Hepatocyte (in vitro differentiated cells): Measurements from ENCODE around the gene SRD5A3. TPM values are rescaled to one million over a fixed set of nuclear protein-coding genes. Genes with fewer than 3 reads are reported as not detected.
"Not testable (repeated sequence)": the region's sequence is repeated elsewhere in the genome, so short reads cannot be mapped to it uniquely, and the experiment has no call there.

Source experiments
- DNase-seq: peaks from one replicate; pipeline ENCODE4 v3.0.0-alpha.2; 2016; ENCODE audit warnings: low spot score
- H2AFZ ChIP-seq: fragments of 200-600 bp; sonication (generic); 2 replicates; pipeline ENCODE4 v1.6.0; 2016; ENCODE audit warnings: antibody characterized with exemption, mild to moderate bottlenecking
- H3K27ac ChIP-seq: fragments of 200-600 bp; sonication (generic); 2 replicates; pipeline ENCODE4 v1.5.1; 2016; ENCODE audit warnings: mild to moderate bottlenecking
- H3K27me3 ChIP-seq: fragments of 200-600 bp; sonication (generic); 2 replicates; pipeline ENCODE4 v1.6.1; 2016
- H3K36me3 ChIP-seq: fragments of 200-600 bp; sonication (generic); replicated peaks from 2 replicates; pipeline ENCODE4 v1.5.1; 2016; ENCODE audit warnings: low read depth; ENCODE audit not compliant: insufficient read depth
- H3K4me1 ChIP-seq: fragments of 200-600 bp; sonication (generic); 2 replicates; pipeline ENCODE4 v1.5.1; 2016; ENCODE audit warnings: mild to moderate bottlenecking, moderate library complexity; ENCODE audit not compliant: insufficient read depth
- H3K4me2 ChIP-seq: fragments of 200-600 bp; sonication (generic); 2 replicates; pipeline ENCODE4 v1.6.0; 2016
- H3K4me3 ChIP-seq: fragments of 200-600 bp; sonication (generic); 2 replicates; pipeline ENCODE4 v1.5.1; 2016; ENCODE audit warnings: mild to moderate bottlenecking
- H3K79me2 ChIP-seq: fragments of 200-600 bp; sonication (generic); 2 replicates; pipeline ENCODE4 v1.6.0; 2017; ENCODE audit warnings: mild to moderate bottlenecking
- H3K9me2 ChIP-seq: fragments of 200-600 bp; sonication (generic); replicated peaks from 2 replicates; pipeline ENCODE4 v1.6.0; 2017; ENCODE audit warnings: mild to moderate bottlenecking; ENCODE audit not compliant: insufficient read depth
- H3K9me3 ChIP-seq: fragments of 200-600 bp; sonication (generic); 2 replicates; pipeline ENCODE4 v1.5.1; 2016; ENCODE audit warnings: low read depth, mild to moderate bottlenecking
- H4K20me1 ChIP-seq: fragments of 200-600 bp; sonication (generic); 2 replicates; pipeline ENCODE4 v1.6.0; 2016; ENCODE audit warnings: mild to moderate bottlenecking; ENCODE audit not compliant: insufficient read depth, poor library complexity, severe bottlenecking
- EZH2 ChIP-seq: fragments of 200-600 bp; sonication (generic); IDR thresholded peaks from 2 replicates; pipeline ENCODE4 v1.6.1; 2016; ENCODE audit warnings: antibody characterized with exemption, mild to moderate bottlenecking, borderline replicate concordance
- EZH2phosphoT487 ChIP-seq: fragments of 200-600 bp; sonication (generic); IDR thresholded peaks from one replicate; pipeline ENCODE4 v1.6.1; 2018; ENCODE audit warnings: antibody characterized with exemption, mild to moderate bottlenecking, low read depth, moderate library complexity; ENCODE audit not compliant: unreplicated experiment, severe bottlenecking
- WGBS: methylation state at CpG from one replicate; pipeline ENCODE4 v1.1.6; 2016; ENCODE audit warnings: low lambda C conversion rate; ENCODE audit errors: missing lambda C conversion rate; 5-methylcytosine and 5-hydroxymethylcytosine counted together
- polyA plus RNA-seq: library from polyadenylated mRNA; unstranded; fragments of >200 nt; fragmentation: Nextera tagmentation; extraction: Ambion mirVana; gene quantifications from 2 replicates; pipeline ENCODE4 v1.2.1, GENCODE V29; 2016
- total RNA-seq: library from RNA; depleted of rRNA; stranded (reverse); fragments of >200 nt; gene quantifications from 2 replicates; pipeline ENCODE4 v1.2.3, GENCODE V29; 2014
- TF ChIP-seq, protein P1 (sequence below): fragments of 200-600 bp; sonication (generic); IDR thresholded peaks from 2 replicates; pipeline ENCODE4 v1.5.1; 2016; ENCODE audit warnings: antibody characterized with exemption, mild to moderate bottlenecking; ENCODE audit not compliant: poor library complexity

SRD5A3 gene
- total and polyA plus RNA-seq, 2 experiments from 2014 or later, result 37.5 to 64.3 TPM

DNA sequence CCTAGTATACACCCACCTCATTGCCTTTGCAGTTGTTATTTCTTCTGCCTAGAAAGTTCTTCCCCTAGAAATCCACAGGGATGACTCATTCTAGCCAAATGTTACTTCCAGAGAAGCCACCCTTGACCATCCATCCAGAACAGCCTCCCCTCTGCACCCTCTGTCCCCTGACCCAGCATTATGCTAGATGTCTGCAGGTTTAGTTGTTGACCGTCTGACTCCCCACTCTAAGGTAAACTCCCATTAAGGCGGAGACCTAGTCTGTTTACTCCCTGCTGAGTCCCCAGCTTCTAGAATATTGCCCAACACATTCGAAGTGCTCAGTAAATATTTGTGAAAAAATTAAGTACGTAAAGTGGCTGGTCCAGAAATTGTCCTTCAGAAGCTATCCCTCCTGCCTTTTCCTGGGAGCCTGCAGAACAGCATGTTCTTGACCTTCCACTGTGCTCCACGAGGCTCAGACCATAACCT, 11.0 kb downstream of the SRD5A3 start:
- 58% methylated on average over 5 of the region's 5 CpGs for WGBS
- Histone ChIP-seq H3K4me1 (peaks cover 10% of the 10 kb centered on the region), H3K4me2 (peak overlapping the region; percentile 39), H3K27ac (no peak overlapping the region), H3K79me2 (no peaks in the 10 kb centered on the region), H3K36me3 (no peaks in the 10 kb centered on the region), H3K9me3 (no peaks in the 10 kb centered on the region), H3K9me2 (no peaks in the 10 kb centered on the region), H2AFZ (no peak overlapping the region), H3K27me3 (no peaks in the 10 kb centered on the region), H4K20me1 (no peaks in the 10 kb centered on the region), H3K4me3 (no peak overlapping the region)
- TF ChIP-seq EZH2phosphoT487 (no peak), EZH2 (no peak)
- TF ChIP-seq, protein P1, sequence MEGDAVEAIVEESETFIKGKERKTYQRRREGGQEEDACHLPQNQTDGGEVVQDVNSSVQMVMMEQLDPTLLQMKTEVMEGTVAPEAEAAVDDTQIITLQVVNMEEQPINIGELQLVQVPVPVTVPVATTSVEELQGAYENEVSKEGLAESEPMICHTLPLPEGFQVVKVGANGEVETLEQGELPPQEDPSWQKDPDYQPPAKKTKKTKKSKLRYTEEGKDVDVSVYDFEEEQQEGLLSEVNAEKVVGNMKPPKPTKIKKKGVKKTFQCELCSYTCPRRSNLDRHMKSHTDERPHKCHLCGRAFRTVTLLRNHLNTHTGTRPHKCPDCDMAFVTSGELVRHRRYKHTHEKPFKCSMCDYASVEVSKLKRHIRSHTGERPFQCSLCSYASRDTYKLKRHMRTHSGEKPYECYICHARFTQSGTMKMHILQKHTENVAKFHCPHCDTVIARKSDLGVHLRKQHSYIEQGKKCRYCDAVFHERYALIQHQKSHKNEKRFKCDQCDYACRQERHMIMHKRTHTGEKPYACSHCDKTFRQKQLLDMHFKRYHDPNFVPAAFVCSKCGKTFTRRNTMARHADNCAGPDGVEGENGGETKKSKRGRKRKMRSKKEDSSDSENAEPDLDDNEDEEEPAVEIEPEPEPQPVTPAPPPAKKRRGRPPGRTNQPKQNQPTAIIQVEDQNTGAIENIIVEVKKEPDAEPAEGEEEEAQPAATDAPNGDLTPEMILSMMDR, result no peak
- DNase-seq, result peak; percentile 28

DNA sequence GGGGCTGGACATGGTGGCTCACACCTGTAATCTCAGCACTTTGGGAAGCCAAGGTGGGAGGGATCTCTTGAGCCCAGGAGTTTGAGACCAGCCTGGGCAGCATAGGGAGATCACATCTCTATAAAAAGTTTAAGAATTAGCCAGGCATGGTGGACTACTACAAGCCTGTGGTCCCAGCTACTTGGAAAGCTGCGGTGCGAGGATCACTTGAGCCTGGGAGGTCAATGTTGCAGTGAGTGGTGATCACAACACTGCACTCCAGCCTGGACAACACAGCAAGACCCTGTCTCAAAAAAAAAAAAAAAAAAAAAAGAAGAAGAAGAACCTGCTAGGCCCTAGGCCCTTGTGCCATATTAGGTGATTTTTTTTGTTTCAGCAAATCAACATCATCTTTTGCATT, 12.2 kb downstream of the SRD5A3 start:
- Histone ChIP-seq H3K4me2 (no peak overlapping the region), H3K9me2 (no peaks in the 10 kb centered on the region), H3K9me3 (no peaks in the 10 kb centered on the region), H3K27me3 (no peaks in the 10 kb centered on the region), H3K4me1 (peaks cover 10% of the 10 kb centered on the region), H3K4me3 (no peak overlapping the region), H3K79me2 (no peaks in the 10 kb centered on the region), H4K20me1 (no peaks in the 10 kb centered on the region), H2AFZ (no peak overlapping the region), H3K36me3 (no peaks in the 10 kb centered on the region), H3K27ac (no peak overlapping the region)
- TF ChIP-seq EZH2 (no peak), EZH2phosphoT487 (no peak)
- TF ChIP-seq, protein P1, result no peak
- 100% methylated on average over 2 of the region's 2 CpGs for WGBS
- no peak for DNase-seq

- no peaks in the 10 kb centered on the region for H3K9me3 ChIP-seq
- peaks cover 10% of the 10 kb centered on the region for H3K4me1 ChIP-seq
- H3K4me2 ChIP-seq, result no peak overlapping the region
- H3K27me3 ChIP-seq, result no peaks in the 10 kb centered on the region
- no peak overlapping the region for H2AFZ ChIP-seq
- TF ChIP-seq EZH2phosphoT487 (no peak), EZH2 (no peak)
- no peak overlapping the region for H3K4me3 ChIP-seq
- no peak overlapping the region for H3K27ac ChIP-seq
- no peaks in the 10 kb centered on the region for H3K79me2 ChIP-seq
- 91% methylated on average over 2 of the region's 2 CpGs for WGBS
- H4K20me1 ChIP-seq, result no peaks in the 10 kb centered on the region
- H3K36me3 ChIP-seq, result no peaks in the 10 kb centered on the region
- no peak for DNase-seq
- H3K9me2 ChIP-seq, result no peaks in the 10 kb centered on the region
These were observed 12.6 kb downstream of the SRD5A3 start for GRCh38 chr4:55358668-55359067.

DNA sequence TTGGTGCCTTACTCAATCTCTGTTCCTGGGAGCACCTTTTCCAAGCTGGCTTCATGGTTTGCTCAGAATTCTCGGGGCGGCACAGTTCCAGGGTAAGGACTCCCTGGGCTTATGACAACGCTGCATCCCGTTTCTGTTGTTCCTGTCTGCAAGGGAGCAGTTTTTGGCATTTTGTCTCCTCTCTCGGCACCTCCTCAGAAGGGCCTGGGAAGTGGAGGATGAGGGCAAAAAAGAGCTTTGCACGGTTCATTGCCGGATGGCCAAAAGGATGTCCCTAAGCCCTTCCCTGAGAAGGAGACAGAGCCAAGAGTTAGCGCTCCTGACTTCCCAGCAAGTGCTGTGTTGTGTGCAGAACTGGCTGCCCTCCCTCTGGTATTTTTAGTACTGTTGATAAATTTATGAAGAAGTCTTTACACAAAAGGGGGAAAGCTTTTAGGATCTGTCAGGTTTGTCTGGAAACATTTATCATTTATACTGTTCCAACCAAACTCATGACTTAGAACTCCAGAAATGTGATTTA, 13.4 kb downstream of the SRD5A3 start:
- TF ChIP-seq EZH2phosphoT487 (no peak), EZH2 (no peak)
- TF ChIP-seq, protein P1, result no peak

GRCh38 chr4:55362938-55363337, 16.9 kb downstream of the SRD5A3 start:
- not testable (repeated sequence) for H3K27ac ChIP-seq, H3K4me2 ChIP-seq, H3K27me3 ChIP-seq, H3K4me1 ChIP-seq, H3K9me2 ChIP-seq, H2AFZ ChIP-seq, DNase-seq, H3K79me2 ChIP-seq, H3K9me3 ChIP-seq, H3K4me3 ChIP-seq, H3K36me3 ChIP-seq, H4K20me1 ChIP-seq
- 96% methylated on average over 9 of the region's 9 CpGs for WGBS

More for the DNA sequence above, 13.4 kb downstream of the SRD5A3 start:
- H3K27me3 ChIP-seq, result no peaks in the 10 kb centered on the region
- no peak overlapping the region for H3K4me3 ChIP-seq
- H3K9me3 ChIP-seq, result no peaks in the 10 kb centered on the region
- 96% methylated on average over 8 of the region's 8 CpGs for WGBS
- no peaks in the 10 kb centered on the region for H3K36me3 ChIP-seq
- H3K9me2 ChIP-seq, result no peaks in the 10 kb centered on the region
- H4K20me1 ChIP-seq, result no peaks in the 10 kb centered on the region
- no peak overlapping the region for H3K4me2 ChIP-seq
- no peak for DNase-seq
- no peak overlapping the region for H3K27ac ChIP-seq
- no peak overlapping the region for H2AFZ ChIP-seq
- H3K79me2 ChIP-seq, result no peaks in the 10 kb centered on the region
- peaks cover 10% of the 10 kb centered on the region for H3K4me1 ChIP-seq
